NCI-H446 treated with DMSO at 0.1 percent for 48 hours (cell line): ENCODE measurements around the gene SHC2.
"Not testable (repeated sequence)": the region's sequence is repeated elsewhere in the genome, so short reads cannot be mapped to it uniquely, and the experiment has no call there.

Experiments
- DNase-seq: peaks from one replicate; lab custom pipeline; 2025; lab: John Stamatoyannopoulos, UW

Gene SHC2

GRCh38 chr19:492091-492531 lies 31.3 kb upstream of the SHC2 start:
- no peak for DNase-seq

- DNase-seq = no peak
These were observed 30.4 kb upstream of the SHC2 start for GRCh38 chr19:491146-491741.

- DNase-seq = no peak
These were observed 28.8 kb upstream of the SHC2 start for GRCh38 chr19:489418-490196.

- DNase-seq = peak; percentile 86
These were observed 27.9 kb upstream of the SHC2 start for GRCh38 chr19:488505-489417.

- DNase-seq = no peak
These were observed 24.9 kb upstream of the SHC2 start for GRCh38 chr19:485583-486236.

- DNase-seq = no peak
These were observed 24.2 kb upstream of the SHC2 start for GRCh38 chr19:485077-485476.

- no peak for DNase-seq
These were observed 23.7 kb upstream of the SHC2 start for GRCh38 chr19:484494-484893.

GRCh38 chr19:483332-484072 lies 22.7 kb upstream of the SHC2 start:
- DNase-seq = no peak

GRCh38 chr19:482186-483041 lies 21.6 kb upstream of the SHC2 start:
- DNase-seq = no peak

- not testable (repeated sequence) for DNase-seq
These were observed 20.3 kb upstream of the SHC2 start for GRCh38 chr19:481100-481499.

- DNase-seq = no peak
These were observed 19.4 kb upstream of the SHC2 start for GRCh38 chr19:480016-480855.

GRCh38 chr19:478976-479375 lies 18.1 kb upstream of the SHC2 start:
- no peak for DNase-seq

- no peak for DNase-seq
These were observed 17.5 kb upstream of the SHC2 start for GRCh38 chr19:478236-478903.

GRCh38 chr19:475360-475759 lies 14.5 kb upstream of the SHC2 start:
- no peak for DNase-seq

GRCh38 chr19:474126-475078 lies 13.6 kb upstream of the SHC2 start:
- DNase-seq = no peak

- DNase-seq = no peak
These were observed 11.4 kb upstream of the SHC2 start for GRCh38 chr19:472005-472858.

- no peak for DNase-seq
These were observed 9.9 kb upstream of the SHC2 start for GRCh38 chr19:470701-471100.
